ENCODE measurements around the gene COL4A1. TPM values are rescaled to one million over a fixed set of nuclear protein-coding genes. Genes with fewer than 3 reads are reported as not detected.
"Not testable (repeated sequence)": the region's sequence is repeated elsewhere in the genome, so short reads cannot be mapped to it uniquely, and the experiment has no call there.

Gene COL4A1
- polyA plus RNA-seq, 1 donor, result 146 TPM

DNA sequence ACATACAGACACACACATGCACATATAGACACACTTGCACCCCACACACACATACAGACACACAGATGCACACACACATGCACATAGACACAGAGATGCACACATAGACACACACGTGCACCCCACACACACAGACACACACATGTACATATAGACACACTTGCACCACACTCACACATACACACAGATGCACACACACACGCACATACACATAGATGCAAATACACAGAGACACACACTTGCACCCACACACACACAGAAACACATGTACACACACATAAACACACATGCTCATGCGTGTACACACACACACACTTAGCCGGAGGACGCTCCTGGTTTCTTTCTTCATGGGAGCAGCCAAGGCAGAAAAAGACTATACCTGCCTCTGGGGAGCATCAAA is 10.1 kb upstream of the COL4A1 start:
- Histone ChIP-seq H3K36me3 (ENCODE audit: control insufficient read depth, insufficient read depth, low read length) (peaks cover 17% of the 10 kb centered on the region), H3K27me3 (ENCODE audit: control insufficient read depth, insufficient read depth, low read length) (no peaks in the 10 kb centered on the region), H3K9me3 (ENCODE audit: control insufficient read depth, low read depth, low read length) (no peaks in the 10 kb centered on the region), H3K4me3 (ENCODE audit: low read length) (no peak overlapping the region), H3K4me1 (ENCODE audit: control insufficient read depth, insufficient read depth, low read length) (peaks cover 4% of the 10 kb centered on the region), H3K27ac (ENCODE audit: low read length) (no peak overlapping the region)
- no peak for DNase-seq
- no CpG with 5 or more reads among the region's 5 CpGs for WGBS (ENCODE audit: insufficient coverage, low lambda C conversion rate)

DNA sequence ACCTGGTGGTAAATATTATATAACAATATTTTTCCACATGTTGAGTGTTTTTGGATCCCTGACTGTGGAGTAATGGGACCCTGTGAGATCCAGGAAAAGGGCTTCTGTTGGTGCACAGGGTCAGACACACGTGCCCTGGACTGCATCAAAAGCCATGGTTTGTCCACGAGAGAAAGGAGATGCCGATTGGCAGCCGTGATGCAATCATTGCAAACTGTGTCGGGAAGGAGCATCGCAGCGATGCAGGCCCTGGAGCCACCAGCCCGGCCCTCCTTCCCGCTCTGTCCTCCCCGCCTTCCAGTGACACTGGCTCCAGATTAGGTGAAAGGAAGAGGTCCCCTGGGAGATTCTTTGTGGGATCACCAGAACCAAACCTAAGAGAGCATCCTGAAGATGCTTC is 9.2 kb upstream of the COL4A1 start:
- Histone ChIP-seq H3K36me3 (ENCODE audit: control insufficient read depth, insufficient read depth, low read length) (peaks cover 20% of the 10 kb centered on the region), H3K9me3 (ENCODE audit: control insufficient read depth, low read depth, low read length) (no peaks in the 10 kb centered on the region), H3K27ac (ENCODE audit: low read length) (no peak overlapping the region), H3K27me3 (ENCODE audit: control insufficient read depth, insufficient read depth, low read length) (no peaks in the 10 kb centered on the region), H3K4me1 (ENCODE audit: control insufficient read depth, insufficient read depth, low read length) (peaks cover 13% of the 10 kb centered on the region), H3K4me3 (ENCODE audit: low read length) (no peak overlapping the region)
- no peak for DNase-seq
- no CpG with 5 or more reads among the region's 10 CpGs for WGBS (ENCODE audit: insufficient coverage, low lambda C conversion rate)

DNA sequence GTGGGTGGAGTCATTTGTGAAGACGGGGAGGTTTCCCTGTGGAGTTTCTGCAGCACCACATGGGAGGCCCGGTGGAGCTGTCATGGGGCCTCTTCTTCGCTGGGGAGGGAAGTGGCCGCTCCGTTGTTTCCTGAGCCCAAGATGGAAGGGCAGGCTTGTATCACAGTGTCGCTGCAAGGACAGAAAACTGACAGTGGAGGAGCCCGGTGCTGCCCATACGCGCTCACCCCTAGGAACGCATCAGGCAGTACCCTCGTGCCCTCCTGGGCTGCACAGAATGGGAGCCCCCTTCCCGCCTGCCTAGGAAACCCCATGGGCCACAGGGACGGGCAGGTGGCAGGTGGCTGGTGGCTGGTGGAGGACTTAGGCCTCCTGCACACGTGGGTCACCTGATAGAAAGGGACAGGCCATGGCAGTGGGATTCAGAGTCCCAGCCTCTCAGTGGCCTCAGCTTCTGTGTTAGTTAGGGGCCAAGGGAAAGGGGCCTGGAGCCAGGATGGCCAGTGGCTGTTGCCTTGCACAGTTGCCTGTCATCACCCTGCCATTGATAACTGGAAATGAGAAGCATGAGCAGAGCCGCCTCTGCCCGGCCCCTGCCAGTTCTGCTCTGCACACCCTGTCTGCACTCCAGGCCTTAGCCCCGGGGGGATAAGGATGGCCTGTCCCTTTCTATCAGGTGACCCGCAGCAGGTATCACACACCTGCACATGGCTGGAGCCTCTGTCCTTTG is 7.7 kb upstream of the COL4A1 start:
- Histone ChIP-seq H3K4me1 (ENCODE audit: control insufficient read depth, insufficient read depth, low read length) (peaks cover 23% of the 10 kb centered on the region), H3K27me3 (ENCODE audit: control insufficient read depth, insufficient read depth, low read length) (no peaks in the 10 kb centered on the region), H3K9me3 (ENCODE audit: control insufficient read depth, low read depth, low read length) (no peaks in the 10 kb centered on the region), H3K36me3 (ENCODE audit: control insufficient read depth, insufficient read depth, low read length) (peaks cover 25% of the 10 kb centered on the region), H3K4me3 (ENCODE audit: low read length) (no peak overlapping the region), H3K27ac (ENCODE audit: low read length) (no peak overlapping the region)
- no peak for DNase-seq
- WGBS (ENCODE audit: insufficient coverage, low lambda C conversion rate), result no CpG with 5 or more reads among the region's 18 CpGs

DNA sequence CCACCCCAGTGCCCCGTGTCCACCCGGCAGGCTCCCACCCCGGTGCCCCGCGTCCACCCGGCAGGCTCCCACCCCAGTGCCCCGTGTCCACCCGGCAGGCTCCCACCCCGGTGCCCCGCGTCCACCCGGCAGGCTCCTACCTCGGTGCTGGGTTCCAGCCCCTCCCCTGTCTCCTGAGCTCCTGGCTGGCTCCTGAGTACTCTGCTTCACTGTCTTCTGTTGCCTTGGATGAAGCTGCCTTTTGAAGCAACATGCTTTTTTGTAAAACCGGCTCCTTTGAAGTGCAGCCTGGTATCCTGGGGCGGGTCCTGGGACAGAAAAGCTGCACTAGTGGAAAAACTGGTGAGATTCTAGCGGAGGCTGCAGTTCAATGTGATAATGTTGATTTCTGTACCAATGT is 6.8 kb upstream of the COL4A1 start:
- H3K4me3 ChIP-seq (ENCODE audit: low read length); H3K27ac ChIP-seq (ENCODE audit: low read length); H3K27me3 ChIP-seq (ENCODE audit: control insufficient read depth, insufficient read depth, low read length); DNase-seq; H3K9me3 ChIP-seq (ENCODE audit: control insufficient read depth, low read depth, low read length): not testable (repeated sequence)
- WGBS (ENCODE audit: insufficient coverage, low lambda C conversion rate), result no CpG with 5 or more reads among the region's 16 CpGs
- Histone ChIP-seq H3K36me3 (ENCODE audit: control insufficient read depth, insufficient read depth, low read length) (peaks cover 25% of the 10 kb centered on the region), H3K4me1 (ENCODE audit: control insufficient read depth, insufficient read depth, low read length) (peaks cover 33% of the 10 kb centered on the region)

DNA sequence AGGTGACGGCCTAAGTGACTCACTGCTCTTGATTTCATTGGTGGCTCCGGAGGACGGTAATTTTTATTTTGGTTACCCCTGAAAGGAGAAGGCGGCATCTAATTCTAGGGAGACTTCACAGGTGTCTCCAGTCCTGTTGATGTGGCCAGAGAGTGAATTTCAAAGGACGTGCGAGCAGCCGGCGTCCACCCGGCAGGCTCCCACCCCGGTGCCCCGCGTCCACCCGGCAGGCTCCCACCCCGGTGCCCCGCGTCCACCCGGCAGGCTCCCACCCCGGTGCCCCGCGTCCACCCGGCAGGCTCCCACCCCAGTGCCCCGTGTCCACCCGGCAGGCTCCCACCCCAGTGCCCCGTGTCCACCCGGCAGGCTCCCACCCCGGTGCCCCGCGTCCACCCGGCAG is 6.3 kb upstream of the COL4A1 start:
- no CpG with 5 or more reads among the region's 29 CpGs for WGBS (ENCODE audit: insufficient coverage, low lambda C conversion rate)
- not testable (repeated sequence) for H3K4me3 ChIP-seq (ENCODE audit: low read length); H3K27me3 ChIP-seq (ENCODE audit: control insufficient read depth, insufficient read depth, low read length); H3K9me3 ChIP-seq (ENCODE audit: control insufficient read depth, low read depth, low read length); H3K27ac ChIP-seq (ENCODE audit: low read length); DNase-seq
- Histone ChIP-seq H3K4me1 (ENCODE audit: control insufficient read depth, insufficient read depth, low read length) (peaks cover 33% of the 10 kb centered on the region), H3K36me3 (ENCODE audit: control insufficient read depth, insufficient read depth, low read length) (peaks cover 25% of the 10 kb centered on the region)

DNA sequence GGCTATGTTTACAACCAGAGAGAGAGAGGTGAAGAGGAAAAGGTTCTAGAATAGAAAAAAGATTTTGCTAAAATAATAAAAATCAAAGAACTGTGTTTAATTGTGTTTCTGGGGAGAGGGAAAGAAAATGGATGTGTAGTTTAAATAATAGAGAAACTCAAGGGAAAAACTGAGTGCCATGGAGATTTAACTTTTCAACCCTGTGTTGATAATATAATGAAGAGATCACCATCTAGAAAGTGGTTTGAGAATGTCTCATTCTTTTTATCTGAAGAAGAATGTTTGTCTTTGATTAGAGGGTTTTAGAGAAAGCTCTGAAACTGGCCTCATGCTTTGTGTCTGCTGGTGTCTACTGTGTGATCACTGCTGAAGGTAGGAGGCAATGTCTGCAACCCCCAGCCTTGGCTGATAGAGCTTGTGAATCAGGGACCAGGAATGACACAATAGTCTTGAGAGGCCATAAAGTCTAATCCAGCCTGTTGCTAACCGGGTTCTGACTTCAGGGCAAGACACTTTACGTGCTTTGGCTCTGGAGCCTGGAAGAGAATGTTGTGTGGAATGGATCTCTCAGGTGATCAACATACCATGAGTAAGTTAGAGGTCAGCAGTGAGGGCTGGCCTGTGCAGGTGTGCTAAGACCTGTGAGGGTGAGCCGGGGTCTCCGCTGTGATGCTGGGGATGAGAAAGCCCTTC is 5.5 kb upstream of the COL4A1 start:
- WGBS (ENCODE audit: insufficient coverage, low lambda C conversion rate), result no CpG with 5 or more reads among the region's 4 CpGs
- peaks cover 22% of the 10 kb centered on the region for H3K36me3 ChIP-seq (ENCODE audit: control insufficient read depth, insufficient read depth, low read length)
- H3K27ac ChIP-seq (ENCODE audit: low read length), result no peak overlapping the region
- no peak overlapping the region for H3K4me3 ChIP-seq (ENCODE audit: low read length)
- DNase-seq, result peak; percentile 83 to 87
- H3K4me1 ChIP-seq (ENCODE audit: control insufficient read depth, insufficient read depth, low read length), result peaks cover 33% of the 10 kb centered on the region
- no peaks in the 10 kb centered on the region for H3K27me3 ChIP-seq (ENCODE audit: control insufficient read depth, insufficient read depth, low read length)
- no peaks in the 10 kb centered on the region for H3K9me3 ChIP-seq (ENCODE audit: control insufficient read depth, low read depth, low read length)

DNA sequence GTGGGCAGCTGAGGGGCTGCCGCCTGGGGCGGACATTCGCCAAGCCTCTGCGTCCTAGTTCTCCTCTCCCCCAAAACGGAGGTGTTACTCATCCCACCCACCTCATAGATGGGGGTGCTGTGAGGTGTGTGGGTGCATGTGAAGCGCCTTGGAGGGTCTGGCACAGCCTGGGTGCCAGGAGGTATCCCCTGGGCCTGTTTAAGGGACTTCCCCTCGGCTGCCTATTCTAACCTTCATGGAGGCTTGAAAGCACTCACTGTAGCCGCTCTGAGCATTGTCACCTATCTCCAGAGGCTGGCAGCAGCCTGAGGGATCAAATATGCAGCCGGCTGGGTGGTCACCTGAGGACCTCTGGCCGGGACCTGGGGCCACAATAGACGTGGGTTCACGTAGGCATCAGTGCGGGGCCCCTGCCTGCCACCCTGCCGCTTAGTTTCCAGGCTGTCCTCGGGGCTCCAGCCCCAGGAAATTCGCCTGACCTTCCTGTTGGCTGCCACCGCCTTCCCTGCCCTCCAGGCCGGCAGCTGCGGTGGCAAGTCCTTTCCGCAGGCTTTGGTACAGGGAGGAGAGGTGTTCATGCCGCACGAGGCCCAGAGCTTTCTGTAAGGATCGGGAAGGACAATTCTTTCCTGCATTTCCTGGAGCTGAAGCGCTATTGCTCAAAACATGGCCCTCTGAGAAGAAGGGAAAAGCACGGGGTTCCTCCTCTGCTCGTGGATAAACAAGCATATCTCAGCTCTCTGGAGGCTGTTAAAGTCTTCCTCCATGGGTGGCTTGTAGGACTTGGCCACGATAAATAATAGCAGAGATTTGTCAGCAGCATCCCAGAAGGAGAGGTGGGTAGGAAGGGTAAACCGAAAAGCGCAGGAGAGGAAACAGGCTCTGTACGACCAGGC is 4.7 kb upstream of the COL4A1 start:
- WGBS (ENCODE audit: insufficient coverage, low lambda C conversion rate), result 35% methylated on average over 4 of the region's 30 CpGs
- H3K4me1 ChIP-seq (ENCODE audit: control insufficient read depth, insufficient read depth, low read length), result peaks cover 33% of the 10 kb centered on the region
- no peak overlapping the region for H3K4me3 ChIP-seq (ENCODE audit: low read length)
- H3K27ac ChIP-seq (ENCODE audit: low read length), result no peak overlapping the region
- DNase-seq, result no peak
- no peaks in the 10 kb centered on the region for H3K27me3 ChIP-seq (ENCODE audit: control insufficient read depth, insufficient read depth, low read length)
- H3K36me3 ChIP-seq (ENCODE audit: control insufficient read depth, insufficient read depth, low read length), result peaks cover 16% of the 10 kb centered on the region
- H3K9me3 ChIP-seq (ENCODE audit: control insufficient read depth, low read depth, low read length), result no peaks in the 10 kb centered on the region

DNA sequence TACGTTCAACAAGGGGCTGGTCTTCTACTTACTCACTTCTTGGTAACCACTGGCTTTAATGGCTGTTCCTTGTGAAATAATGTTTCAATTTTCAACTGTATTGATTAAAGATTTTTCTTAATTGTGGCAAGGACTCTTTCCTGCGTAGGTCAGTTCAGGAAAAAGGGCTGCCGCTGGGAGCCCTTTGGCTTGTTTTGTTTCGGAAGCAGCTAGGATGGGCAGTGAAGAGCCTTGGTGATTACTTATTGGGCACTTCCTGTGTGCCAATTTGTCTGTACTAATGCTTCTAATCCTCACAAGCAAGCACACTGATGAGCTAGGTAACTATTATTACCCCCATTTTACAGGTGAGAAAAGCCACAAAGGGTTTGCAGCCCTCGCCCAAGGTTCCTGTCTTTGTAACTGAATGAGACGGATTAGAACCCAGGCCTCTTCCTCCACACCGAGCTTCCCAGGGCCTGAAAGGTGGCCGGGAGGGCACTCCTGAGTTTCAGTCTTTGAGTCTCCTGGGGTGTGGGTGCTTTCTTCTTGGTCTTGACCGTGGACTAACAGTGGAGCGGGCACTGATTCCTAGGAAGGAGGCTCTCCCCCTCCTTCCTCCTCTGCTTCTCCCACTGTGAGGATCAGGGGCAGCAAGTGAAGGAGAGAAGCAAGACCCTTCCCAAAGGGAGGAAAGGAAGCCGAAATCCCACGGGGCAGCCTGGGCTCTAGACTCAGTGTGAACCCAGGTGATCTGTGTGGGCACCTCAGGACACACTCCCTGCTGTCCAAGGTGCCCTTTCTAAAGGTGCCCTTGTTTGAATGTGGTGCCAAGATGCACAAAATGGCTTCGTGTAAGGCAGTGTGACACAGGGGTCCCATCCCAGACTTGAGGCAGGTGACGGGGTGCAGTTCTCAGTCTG is 3.8 kb upstream of the COL4A1 start:
- Histone ChIP-seq H3K4me3 (ENCODE audit: low read length) (no peak overlapping the region), H3K27me3 (ENCODE audit: control insufficient read depth, insufficient read depth, low read length) (peaks cover 4% of the 10 kb centered on the region), H3K4me1 (ENCODE audit: control insufficient read depth, insufficient read depth, low read length) (peaks cover 33% of the 10 kb centered on the region), H3K9me3 (ENCODE audit: control insufficient read depth, low read depth, low read length) (no peaks in the 10 kb centered on the region), H3K36me3 (ENCODE audit: control insufficient read depth, insufficient read depth, low read length) (peaks cover 13% of the 10 kb centered on the region), H3K27ac (ENCODE audit: low read length) (no peak overlapping the region)
- DNase-seq, result no peak
- WGBS (ENCODE audit: insufficient coverage, low lambda C conversion rate), result no CpG with 5 or more reads among the region's 14 CpGs

DNA sequence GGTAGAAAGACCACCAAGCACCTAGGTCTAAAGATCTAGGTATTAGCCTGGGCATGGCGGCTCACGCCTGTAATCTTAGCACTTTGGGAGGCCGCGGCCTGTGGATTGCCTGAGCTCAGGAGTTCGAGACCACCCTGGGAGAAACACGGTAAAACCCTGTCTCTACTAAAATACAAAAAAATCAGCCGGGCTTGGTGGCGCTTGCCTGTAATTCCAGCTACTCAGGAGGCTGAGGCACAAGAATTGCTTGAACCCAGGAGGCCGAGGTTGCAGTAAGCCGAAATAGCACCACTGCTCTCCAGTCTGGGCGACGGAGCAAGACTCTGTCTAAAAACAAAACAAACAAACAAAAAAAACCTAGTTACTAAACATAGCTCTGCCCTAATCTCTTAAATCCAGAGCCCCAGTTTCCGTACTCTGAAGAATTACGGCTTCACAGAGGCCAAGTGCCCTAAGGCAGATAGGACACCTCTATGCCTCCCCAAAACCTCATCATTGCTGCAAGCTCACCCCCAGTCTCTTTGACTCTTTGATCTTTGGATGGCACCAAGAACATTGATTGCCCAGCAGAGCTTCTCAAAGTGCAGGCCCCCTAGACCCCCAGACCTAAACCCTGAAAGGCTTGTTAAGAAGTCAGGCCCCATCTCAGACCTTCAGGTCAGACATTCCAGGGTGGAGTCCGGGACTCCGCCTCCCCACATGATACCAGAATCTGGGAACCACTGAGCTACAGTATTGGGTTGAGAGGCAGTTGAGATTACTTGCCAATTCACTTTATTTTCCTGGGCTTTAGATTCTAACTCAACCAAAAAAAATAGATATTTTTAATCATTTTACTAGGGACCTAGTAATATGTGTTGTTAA is 2.9 kb upstream of the COL4A1 start:
- Histone ChIP-seq H3K9me3 (ENCODE audit: control insufficient read depth, low read depth, low read length) (no peaks in the 10 kb centered on the region), H3K27ac (ENCODE audit: low read length) (peak overlapping the region; percentile 75), H3K4me1 (ENCODE audit: control insufficient read depth, insufficient read depth, low read length) (peaks cover 33% of the 10 kb centered on the region), H3K27me3 (ENCODE audit: control insufficient read depth, insufficient read depth, low read length) (peaks cover 4% of the 10 kb centered on the region), H3K36me3 (ENCODE audit: control insufficient read depth, insufficient read depth, low read length) (peaks cover 13% of the 10 kb centered on the region), H3K4me3 (ENCODE audit: low read length) (peak overlapping the region; percentile 69)
- DNase-seq, result no peak
- no CpG with 5 or more reads among the region's 16 CpGs for WGBS (ENCODE audit: insufficient coverage, low lambda C conversion rate)

Data from large intestine (tissue), 3 donors.